ENCODE data around the gene CASP8AP2.
"Not testable (repeated sequence)": the region's sequence is repeated elsewhere in the genome, so short reads cannot be mapped to it uniquely, and the experiment has no call there.

CASP8AP2 gene

DNA sequence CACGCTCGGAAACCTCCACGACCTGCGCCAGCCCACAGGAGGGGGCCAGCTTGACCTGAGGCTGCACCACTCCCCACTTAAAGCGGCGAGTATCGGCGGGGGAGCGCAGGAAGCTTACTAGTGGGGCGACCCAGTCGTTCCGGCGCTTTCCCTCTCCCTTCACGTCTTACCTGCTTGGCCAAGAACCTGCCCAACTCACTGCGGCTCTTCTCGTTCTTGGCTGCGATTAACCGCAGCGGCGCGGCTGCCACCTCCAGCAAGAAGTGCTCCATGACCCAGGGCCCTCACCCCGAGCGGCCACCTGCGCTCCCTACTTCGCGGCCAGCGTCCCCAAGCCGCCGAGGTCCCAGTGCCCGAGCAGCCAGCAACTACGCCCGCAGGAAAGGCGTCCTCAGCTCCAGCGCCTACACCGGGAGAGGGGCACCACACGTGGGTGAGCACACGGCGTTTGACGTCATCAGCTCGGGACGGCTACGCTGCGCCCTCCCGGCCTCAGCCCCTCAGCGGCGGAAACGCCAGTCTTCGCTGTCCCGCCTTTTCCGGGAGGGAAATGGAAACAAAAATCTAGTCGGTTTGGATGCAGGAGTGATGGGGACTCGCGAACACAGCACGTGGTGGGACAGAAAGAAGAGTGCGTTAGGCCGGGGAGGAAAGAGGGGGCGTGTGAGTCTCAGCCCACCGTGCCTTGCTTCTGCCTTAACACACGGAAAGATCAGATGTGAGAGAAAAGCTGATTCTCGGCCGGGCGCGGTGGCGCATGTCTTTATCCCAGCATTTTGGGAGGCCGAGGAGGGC is 10.1 kb upstream of the CASP8AP2 start, which contains the start of gene MDN1:
Gene MDN1, minus strand, starts transcription at position 459 of the 795 bp plus-strand sequence. Its CDS starts 187 bp downstream, at position 272.
- DNase-seq (ENCODE audit: low spot score): peak; percentile 94

DNA sequence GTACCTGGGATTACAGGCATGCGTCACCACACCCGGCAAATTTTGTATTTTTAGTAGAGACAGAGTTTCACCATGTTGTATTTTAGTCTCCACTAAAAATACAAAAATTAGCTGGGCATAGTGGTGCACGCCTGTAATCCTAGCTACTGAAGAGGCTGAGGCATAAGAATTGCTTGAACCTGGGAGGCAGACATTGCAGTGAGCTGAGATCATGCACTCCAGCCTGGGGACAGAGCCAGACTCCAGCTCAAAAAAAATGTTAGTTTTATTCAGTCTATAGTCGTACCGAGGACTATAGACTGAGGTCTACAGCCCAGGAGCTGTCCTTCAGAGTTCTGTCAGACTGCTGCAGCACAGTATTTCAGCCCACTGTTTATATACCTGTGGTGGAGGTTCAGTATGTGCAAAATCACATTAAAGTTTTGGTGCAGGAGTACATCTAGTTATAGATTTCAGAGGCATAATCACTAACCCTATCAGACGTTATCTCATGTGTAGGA is 3.6 kb upstream of the CASP8AP2 start:
- no peak for DNase-seq (ENCODE audit: low spot score)

DNA sequence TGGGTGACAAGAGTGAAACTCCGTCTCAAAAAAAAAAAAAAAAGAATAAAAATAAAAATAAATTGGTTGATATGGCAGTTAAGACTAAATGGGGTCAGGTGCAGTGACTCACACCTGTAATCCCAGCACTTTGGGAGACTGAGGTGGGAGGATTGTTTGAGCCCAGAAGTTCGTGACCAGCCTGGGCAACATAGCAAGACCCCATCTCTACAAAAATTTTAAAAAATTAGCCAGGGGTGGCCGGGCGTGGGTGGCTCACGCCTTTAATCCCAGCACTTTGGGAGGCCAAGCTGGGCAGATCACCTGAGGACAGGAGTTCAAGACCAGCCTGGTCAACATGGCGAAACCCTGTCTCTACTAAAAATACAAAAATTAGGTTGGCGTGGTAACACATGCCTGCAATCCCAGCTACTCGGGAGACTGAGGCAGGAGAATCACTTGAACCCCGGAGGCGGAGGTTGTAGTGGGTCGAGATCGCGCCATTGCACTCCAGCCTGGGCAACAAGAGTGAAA is 1.1 kb upstream of the CASP8AP2 start:
- DNase-seq (ENCODE audit: low spot score): not testable (repeated sequence)

DNA sequence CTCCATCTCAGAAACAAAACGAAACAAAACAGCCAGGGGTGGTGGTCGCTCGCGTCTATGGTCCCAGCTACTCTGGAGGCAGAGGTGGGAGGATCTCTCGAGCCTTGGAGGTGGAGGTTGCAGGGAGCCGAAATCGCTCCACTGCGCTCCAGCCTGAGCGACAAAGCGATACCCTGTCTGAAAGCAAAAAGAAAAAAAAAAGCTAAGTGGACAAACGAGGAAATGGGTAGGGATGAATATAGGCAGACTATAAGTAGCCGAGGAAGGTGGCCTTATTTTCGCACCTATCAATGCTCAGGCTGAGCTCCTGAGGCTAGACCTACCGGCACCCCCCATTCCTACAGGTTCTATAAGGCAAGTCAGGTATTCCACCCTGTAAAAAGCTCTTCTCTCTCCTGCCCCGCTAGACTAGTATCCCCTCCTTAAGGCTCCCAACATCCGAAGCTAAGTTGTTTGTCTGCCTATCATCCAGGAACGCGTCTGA is 650 bp upstream of the CASP8AP2 start:
- peak; percentile 43 for DNase-seq (ENCODE audit: low spot score)

DNA sequence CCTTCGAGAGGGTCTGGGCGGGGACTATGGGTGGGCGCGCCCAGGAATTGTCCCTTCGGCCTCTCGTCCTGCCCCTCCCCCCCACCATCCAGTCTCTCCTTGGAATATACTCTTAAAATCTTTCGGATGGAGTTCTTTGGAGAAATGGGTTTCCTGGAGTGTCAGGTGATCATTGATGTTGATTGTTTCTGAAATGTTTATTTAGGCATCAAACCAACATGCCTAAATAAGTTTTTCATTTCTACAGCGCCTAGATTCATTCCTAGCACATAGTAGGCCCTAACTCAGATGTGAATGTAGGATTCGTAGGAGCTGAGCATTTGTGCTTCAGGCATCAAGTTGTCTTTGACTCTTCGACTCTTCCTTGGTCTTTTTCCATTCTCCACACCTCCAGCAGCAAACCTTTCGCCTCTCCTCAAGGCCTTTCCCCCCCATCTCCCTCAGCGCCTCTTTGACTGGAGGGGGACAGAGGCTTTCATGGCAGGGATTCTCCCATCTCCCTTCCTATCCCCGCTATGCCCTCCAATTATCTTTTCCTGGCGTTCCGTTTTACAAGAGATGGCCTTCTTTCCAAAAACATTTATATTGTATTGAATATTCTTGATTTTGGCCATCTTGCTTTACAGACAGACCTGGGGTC is 610 bp downstream of the CASP8AP2 start:
- no peak for DNase-seq (ENCODE audit: low spot score)

DNA sequence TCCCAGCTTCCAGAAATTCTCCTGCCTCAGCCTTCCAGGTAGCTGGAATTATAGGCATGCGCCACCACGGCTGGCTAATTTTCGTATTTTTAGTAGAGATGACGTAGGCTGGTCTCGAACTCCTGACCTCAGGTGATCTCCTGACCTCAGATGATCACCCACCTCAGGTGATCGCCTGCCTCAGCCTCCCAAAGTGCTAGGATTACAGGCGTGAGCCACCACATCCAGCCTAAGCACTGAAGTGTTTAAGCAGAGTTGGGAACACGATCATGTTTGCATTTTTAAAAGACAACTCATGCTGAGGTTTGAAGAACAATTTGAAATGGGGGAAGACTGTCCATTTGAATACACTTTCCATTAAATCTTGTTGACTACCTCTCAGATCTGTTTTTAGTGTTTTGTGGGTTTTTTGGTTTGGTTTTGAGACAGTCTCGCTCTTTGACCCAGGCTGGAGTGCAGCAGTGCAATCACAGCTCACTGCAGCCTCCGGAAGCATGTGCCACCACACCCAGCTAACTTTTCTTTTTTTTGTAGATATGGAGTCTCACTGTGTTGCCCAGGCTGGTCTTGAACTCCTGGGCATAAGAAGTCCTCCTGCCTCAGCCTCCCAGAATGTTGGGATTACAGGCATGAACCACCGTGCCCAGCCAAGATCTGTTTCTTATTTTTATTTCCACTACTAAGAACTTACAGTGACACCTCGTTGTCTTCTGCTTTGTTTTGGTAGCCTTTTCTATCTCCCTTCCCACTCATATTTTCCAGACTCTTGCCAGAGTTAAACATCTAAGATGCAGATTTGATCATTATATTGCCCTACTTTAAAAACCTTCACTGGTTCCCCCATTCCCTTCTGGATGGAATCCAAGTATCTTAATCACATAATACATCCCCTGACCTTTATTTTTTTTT is 5.5 kb downstream of the CASP8AP2 start:
- no peak for DNase-seq (ENCODE audit: low spot score)

DNA sequence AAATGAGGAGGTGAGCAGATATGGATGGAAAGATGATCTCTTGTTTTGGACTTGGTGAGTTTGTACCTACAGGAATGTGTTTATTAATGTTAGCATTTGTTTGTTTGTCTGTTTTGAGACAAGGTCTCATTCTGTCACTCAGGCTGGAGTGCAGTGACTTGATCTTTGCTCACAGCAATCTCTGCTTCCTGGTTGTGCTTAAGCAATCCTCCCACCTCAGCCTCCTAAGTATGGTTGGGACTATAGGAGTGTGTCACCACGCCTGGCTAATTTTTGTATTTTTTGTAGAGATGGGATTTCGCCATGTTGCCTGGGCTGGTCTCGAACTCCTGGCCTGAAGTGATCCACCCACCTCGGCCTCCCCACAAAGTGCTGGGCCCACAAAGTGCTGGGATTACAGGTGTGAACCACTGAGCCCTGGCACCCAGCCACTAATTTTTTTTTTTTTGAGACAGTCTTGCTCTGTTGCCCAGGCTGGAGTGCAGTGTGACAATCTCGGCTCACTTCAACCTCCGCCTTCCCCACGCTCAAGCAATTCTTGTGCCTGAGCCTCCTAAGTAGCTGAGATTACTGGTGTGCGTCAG is 7.1 kb downstream of the CASP8AP2 start:
- DNase-seq (ENCODE audit: low spot score): no peak

DNA sequence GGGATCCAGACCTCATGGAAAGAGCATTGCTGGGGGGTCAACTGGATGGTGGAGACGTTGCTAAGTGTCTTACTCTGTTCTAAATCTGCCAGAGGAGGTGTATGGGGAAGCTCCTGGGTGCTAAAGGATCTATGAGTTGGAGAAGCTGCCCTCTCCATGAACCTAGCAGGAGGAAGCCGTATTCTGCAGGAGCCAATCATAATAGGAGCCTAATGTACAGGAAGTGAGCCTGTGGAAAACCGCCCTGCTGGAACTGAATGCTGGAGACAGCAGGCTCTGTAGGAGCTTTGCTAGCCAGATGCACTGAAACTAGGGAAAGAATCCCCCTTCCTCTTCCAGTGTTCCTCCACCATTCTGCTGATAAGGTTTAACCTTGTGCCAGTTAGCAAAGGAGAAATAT is 10.9 kb downstream of the CASP8AP2 start:
- peak; percentile 17 for DNase-seq (ENCODE audit: low spot score)

GRCh38 chr6:89842228-89842627 is 12.5 kb downstream of the CASP8AP2 start:
- DNase-seq (ENCODE audit: low spot score): no peak

DNA sequence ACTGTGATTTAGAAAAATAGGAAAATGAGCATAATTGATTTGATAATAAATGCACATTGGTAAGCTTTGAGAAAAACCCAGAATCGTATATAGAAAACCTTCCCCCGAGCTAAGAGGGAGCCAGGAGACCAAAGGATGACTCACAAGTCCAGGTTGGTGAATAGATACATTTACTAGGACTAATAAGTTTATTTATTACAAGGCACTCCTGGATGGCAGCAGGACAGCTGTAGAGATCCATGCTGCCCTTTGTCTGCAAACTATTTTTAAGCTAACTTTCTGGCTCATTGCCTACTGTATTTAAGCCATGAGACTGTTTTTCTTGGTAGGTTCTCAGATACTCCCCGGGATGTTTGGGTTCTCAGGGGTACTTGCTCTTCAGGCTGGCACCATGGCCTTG is 13.4 kb downstream of the CASP8AP2 start:
- DNase-seq (ENCODE audit: low spot score): no peak

DNA sequence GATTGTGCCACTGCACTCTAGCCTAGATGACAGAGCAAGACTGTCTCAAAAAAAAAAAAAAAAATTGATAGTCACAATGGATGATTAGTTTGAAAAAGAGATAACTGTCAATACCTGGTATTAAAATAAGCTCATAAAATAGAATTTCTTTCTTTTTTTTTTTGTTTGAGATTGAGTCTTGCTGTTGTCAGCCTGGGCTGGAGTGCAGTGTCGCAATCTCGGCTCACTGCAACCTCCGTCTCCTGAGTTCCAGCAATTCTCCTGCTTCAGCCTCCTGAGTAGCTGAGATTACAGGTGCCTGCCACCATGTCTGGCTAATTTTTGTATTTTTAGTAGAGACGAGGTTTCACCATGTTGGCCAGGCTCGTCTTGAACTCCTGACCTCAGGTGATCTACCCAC is 17.8 kb downstream of the CASP8AP2 start:
- not testable (repeated sequence) for DNase-seq (ENCODE audit: low spot score)

GRCh38 chr6:89853068-89853467 is 23.4 kb downstream of the CASP8AP2 start:
- DNase-seq (ENCODE audit: low spot score): no peak

GRCh38 chr6:89858041-89858440 is 28.4 kb downstream of the CASP8AP2 start:
- no peak for DNase-seq (ENCODE audit: low spot score)

- no peak for DNase-seq (ENCODE audit: low spot score)
Observed at GRCh38 chr6:89859744-89860143, 30.1 kb downstream of the CASP8AP2 start.

- no peak for DNase-seq (ENCODE audit: low spot score)
Observed at GRCh38 chr6:89862273-89862672, 32.6 kb downstream of the CASP8AP2 start.

- DNase-seq (ENCODE audit: low spot score): no peak
Observed at GRCh38 chr6:89862698-89863097, 33.0 kb downstream of the CASP8AP2 start.

DNA sequence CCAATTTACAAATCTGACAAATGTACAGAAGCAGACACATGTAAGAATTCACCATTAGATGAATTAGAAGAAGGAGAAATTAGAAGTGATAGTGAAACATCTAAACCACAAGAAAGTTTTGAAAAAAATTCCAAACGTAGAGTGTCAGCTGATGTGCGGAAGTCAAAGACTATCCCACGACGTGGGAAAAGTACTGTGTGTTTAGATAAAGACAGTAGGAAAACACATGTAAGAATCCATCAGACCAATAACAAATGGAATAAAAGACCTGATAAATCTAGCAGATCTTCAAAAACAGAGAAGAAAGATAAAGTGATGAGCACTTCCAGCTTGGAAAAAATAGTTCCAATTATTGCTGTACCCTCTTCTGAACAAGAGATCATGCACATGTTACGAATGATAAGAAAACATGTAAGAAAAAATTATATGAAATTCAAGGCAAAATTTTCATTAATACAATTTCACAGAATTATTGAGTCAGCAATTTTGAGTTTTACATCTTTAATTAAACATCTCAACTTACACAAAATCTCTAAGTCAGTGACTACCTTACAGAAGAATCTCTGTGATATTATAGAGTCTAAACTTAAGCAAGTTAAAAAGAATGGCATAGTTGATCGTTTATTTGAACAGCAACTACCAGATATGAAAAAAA is 36.5 kb downstream of the CASP8AP2 start:
- no peak for DNase-seq (ENCODE audit: low spot score)

DNA sequence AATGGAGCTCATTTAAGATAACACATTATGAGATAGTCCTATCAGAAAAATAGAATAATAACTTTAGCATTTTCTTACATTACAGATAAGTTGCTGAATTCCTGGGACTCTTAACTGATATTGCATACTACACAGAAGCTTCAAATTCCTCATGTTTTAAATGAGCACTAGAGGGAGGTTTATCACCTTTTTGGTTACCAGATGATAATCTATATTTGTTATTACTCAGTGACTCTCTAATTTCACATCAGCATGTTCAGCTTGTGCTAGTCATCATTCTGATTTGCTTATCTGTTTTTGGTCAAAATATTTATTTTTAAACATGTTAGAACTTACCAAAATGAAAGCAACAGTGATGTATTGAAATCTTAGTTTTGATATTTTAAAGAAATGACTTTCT is 44.0 kb downstream of the CASP8AP2 start:
- DNase-seq (ENCODE audit: low spot score): no peak

DNA sequence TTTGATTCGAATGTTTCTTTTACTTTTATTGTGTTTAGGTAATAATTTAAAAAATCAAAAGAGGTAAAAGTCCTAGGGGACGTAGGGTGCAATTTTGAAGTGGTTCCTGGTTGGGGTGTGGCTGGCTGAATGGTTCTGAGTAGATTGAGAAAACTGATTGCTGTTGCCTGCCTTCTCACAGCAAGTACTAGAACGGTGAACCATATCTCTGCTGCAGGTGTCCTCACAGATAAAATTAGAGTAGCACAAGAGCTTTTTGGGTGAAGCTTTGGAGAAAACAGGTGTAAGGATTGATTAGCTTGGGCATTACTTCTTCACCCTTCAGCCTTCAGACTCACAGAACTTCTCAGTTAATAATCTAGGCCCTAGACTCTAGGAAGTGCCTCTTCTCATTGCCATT is 44.8 kb downstream of the CASP8AP2 start:
- no peak for DNase-seq (ENCODE audit: low spot score)

DNA sequence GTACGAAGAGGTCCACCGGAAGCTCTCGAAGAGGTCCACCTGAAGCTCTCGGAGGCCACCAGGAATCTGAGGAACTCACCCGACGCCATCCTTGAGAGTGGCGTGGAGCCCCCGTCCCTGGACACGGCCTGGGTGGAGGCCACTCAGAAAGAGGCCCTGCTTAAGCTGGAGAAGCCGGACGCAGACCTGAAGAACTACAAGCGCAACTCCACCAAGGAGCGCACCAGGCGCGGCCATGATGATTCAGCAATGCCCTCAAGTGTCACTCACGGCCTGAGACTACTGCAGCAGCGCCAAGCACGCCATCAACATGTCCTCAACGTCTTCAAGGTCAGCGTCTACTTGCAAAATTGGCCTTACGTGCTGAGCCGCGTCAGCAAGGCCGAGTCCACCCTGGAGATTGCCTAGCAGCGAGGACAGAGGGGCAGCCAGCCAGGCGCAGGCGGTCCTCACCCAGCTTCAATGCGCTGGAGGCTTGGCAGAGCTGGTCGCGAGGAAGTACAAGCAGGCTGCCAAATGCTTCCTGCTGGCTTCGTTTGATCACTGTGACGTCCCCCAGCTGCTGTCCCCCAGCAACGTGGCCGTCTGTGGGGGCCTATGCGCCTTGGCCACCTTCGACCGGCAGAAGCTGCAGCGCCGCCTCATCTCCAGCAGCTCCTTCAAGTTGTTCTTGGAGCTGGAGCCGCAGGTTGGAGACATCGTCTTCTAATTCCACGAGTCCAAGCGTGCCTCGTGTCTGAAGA is 56.9 kb downstream of the CASP8AP2 start:
- no peak for DNase-seq (ENCODE audit: low spot score)

Data from iPS-NIHi11 (cell line).